HepG2 (cell line): Measurements from ENCODE around the gene TRPC3. TPM values are rescaled to one million over a fixed set of nuclear protein-coding genes. Genes with fewer than 3 reads are reported as not detected.

Source experiments
- ATAC-seq: fragments of 200-7000 bp; cut with Tn5 transposase; 3 replicates; pipeline ENCODE4 v1.9.1; 2020; ENCODE audit warnings: mild to moderate bottlenecking, moderate library complexity
- BruUV-seq: library from RNA; stranded (reverse); fragments of 400-500 nt; replicated peaks from 2 replicates; lab custom pipeline; 2021; lab: Mats Ljungman, UMichigan
- CTCF ChIA-PET: fragments of 300-600 bp; formaldehyde crosslinking; extraction: SDS; loops from one replicate; lab custom pipeline; 2021; ENCODE audit warnings: low total read pairs, inconsistent platforms, low intra/inter-chr PET ratio; lab: Yijun Ruan, JAX
- POLR2A ChIA-PET: fragments of 350-600 bp; sonication (Branson Sonifier 250); formaldehyde crosslinking; loops from one replicate; lab custom pipeline; 2020; ENCODE audit warnings: antibody characterized with exemption, inconsistent platforms; lab: Yijun Ruan, JAX
- DNase-seq: peaks from one replicate; pipeline ENCODE4 v3.0.0-alpha.2; 2015; ENCODE audit warnings: low spot score
- FAIRE-seq: peaks from 3 replicates; lab custom pipeline; 2011; peaks lifted over from hg19 to GRCh38; lab: Jason Lieb, UNC
- H2AFZ ChIP-seq: one replicate; pipeline ENCODE4 v1.6.1; 2011; ENCODE audit warnings: low read length, inconsistent platforms
- H3K27ac ChIP-seq: fragments of 300-600 bp; 3 replicates; pipeline ENCODE4 v1.8.0; 2011; ENCODE audit warnings: mixed run types, mild to moderate bottlenecking, mixed read lengths, low read length, inconsistent platforms; ENCODE audit not compliant: insufficient read depth; ENCODE audit errors: extremely low read length
- H3K27me3 ChIP-seq, 2 experiments: fragments of 200-600 bp in 1 of 2; 2 replicates in 1 of 2; 3 replicates in 1 of 2; pipeline versions ENCODE4 v1.6.0 to v1.8.0; 2011; ENCODE audit warnings: low read length in 2 of 2, mild to moderate bottlenecking in 2 of 2, moderate library complexity in 2 of 2, inconsistent platforms in 1 of 2; ENCODE audit not compliant: insufficient read depth in 2 of 2, control insufficient read depth in 1 of 2
- H3K36me3 ChIP-seq, 2 experiments: fragments of 200-600 bp in 1 of 2; replicated peaks in 1 of 2; 2 replicates in 1 of 2; 3 replicates in 1 of 2; pipeline versions ENCODE4 v1.5.1 to v1.8.0; 2011; ENCODE audit warnings: low read length in 2 of 2, inconsistent platforms in 1 of 2; ENCODE audit not compliant: insufficient read depth in 2 of 2, control insufficient read depth in 1 of 2
- H3K4me1 ChIP-seq: 2 replicates; pipeline ENCODE4 v1.5.1; 2012; ENCODE audit warnings: low read length, inconsistent platforms; ENCODE audit not compliant: insufficient read depth
- H3K4me2 ChIP-seq: 2 replicates; pipeline ENCODE4 v1.6.0; 2011; ENCODE audit warnings: low read depth, low read length, inconsistent platforms
- H3K4me3 ChIP-seq, 3 experiments: fragments of 200-600 bp in 1 of 3; sonication (generic), shearing (Covaris generic) in 1 of 3; replicated peaks in 1 of 3; 2 replicates each; pipeline ENCODE4 v1.5.1; 2011 to 2016; ENCODE audit warnings: low read length in 3 of 3, inconsistent platforms in 2 of 3, low read depth in 2 of 3, mild to moderate bottlenecking in 2 of 3, control low read depth in 1 of 3, mixed read lengths in 1 of 3; ENCODE audit not compliant: insufficient read depth in 1 of 3
- H3K79me2 ChIP-seq: one replicate; pipeline ENCODE4 v1.6.1; 2011; ENCODE audit warnings: low read length, inconsistent platforms; ENCODE audit not compliant: insufficient read depth
- H3K9ac ChIP-seq: 2 replicates; pipeline ENCODE4 v1.6.0; 2011; ENCODE audit warnings: mild to moderate bottlenecking, low read depth, low read length, inconsistent platforms; ENCODE audit not compliant: insufficient read depth
- H3K9me3 ChIP-seq: 2 replicates; pipeline ENCODE4 v1.5.1; 2012; ENCODE audit warnings: mild to moderate bottlenecking, low read length
- H4K20me1 ChIP-seq: 2 replicates; pipeline ENCODE4 v1.6.0; 2011; ENCODE audit warnings: inconsistent platforms, mild to moderate bottlenecking, low read length, moderate library complexity; ENCODE audit not compliant: insufficient read depth
- CCDC6 ChIP-seq: sonication (generic); formaldehyde crosslinking; IDR thresholded peaks from 2 replicates; pipeline ENCODE4 v1.8.1; 2022; ENCODE audit warnings: mild to moderate bottlenecking, missing genetic modification reagents, moderate library complexity
- FOSL2 ChIP-seq: sonication (generic); formaldehyde crosslinking; IDR thresholded peaks from 2 replicates; pipeline ENCODE4 v1.4.0; 2020; ENCODE audit warnings: missing genetic modification reagents
- HMG20B ChIP-seq: conservative IDR thresholded peaks from 2 replicates; pipeline ENCODE4 v1.6.1; 2016; ENCODE audit warnings: missing genetic modification reagents, missing compliant biosample characterization
- POGZ ChIP-seq: sonication (generic); formaldehyde crosslinking; IDR thresholded peaks from 2 replicates; pipeline ENCODE4 v1.4.0; 2020; ENCODE audit warnings: mild to moderate bottlenecking, missing genetic modification reagents
- RAD51 ChIP-seq: fragments of 450-650 bp; IDR thresholded peaks from 2 replicates; pipeline ENCODE4 v1.6.1; 2016; ENCODE audit warnings: borderline replicate concordance
- TCF12 ChIP-seq, 2 experiments: fragments of 450-650 bp in 1 of 2; sonication (generic) in 1 of 2; formaldehyde crosslinking in 1 of 2; IDR thresholded peaks; 2 replicates each; pipeline versions ENCODE4 v1.6.1 to v1.8.0; 2017 to 2022; ENCODE audit warnings: antibody characterized with exemption in 1 of 2, mild to moderate bottlenecking in 1 of 2, missing genetic modification reagents in 1 of 2, moderate library complexity in 1 of 2
- TCF7L2 ChIP-seq: IDR thresholded peaks from 2 replicates; pipeline ENCODE4 v1.6.1; 2011; ENCODE audit warnings: mild to moderate bottlenecking, low read depth, low read length, moderate library complexity
- ZNF780A ChIP-seq: sonication (generic); formaldehyde crosslinking; IDR thresholded peaks from 2 replicates; pipeline ENCODE4 v1.8.0; 2022; ENCODE audit warnings: mild to moderate bottlenecking, missing genetic modification reagents, moderate library complexity
- WGBS: methylation state at CpG from one replicate; pipeline ENCODE4 v1.1.6; 2017; ENCODE audit warnings: low lambda C conversion rate; 5-methylcytosine and 5-hydroxymethylcytosine counted together
- in situ Hi-C: cut with HindIII; loops from 2 replicates; pipeline ENCODE4 v1.10.0; 2017; ENCODE audit warnings: low pct_unique_long_range_greater_than_20kb; ENCODE audit not compliant: extremely low pct_ligation_motif_present
- intact Hi-C: fragments of 100-400 bp; cut with micrococcal nuclease; formaldehyde crosslinking; loops from one replicate; pipeline ENCODE4 v1.10.0; 2022; ENCODE audit not compliant: unreplicated experiment
- polyA plus RNA-seq, 8 experiments: library from polyadenylated mRNA; depleted of rRNA in 3 of 8; stranded (reverse) in 7 of 8; unstranded in 1 of 8; fragments of >200 nt; fragmentation: Illumina TruSeq in 4 of 8; extraction: Trizol in 4 of 8; gene quantifications; 2 replicates each; pipeline versions ENCODE4 v1.2.1 to v1.2.3, GENCODE V29; 2011 to 2016; ENCODE audit warnings: low read depth in 4 of 8, missing spikeins in 1 of 8, mixed read lengths in 1 of 8; ENCODE audit not compliant: insufficient read depth in 1 of 8
- total RNA-seq, 5 experiments: library from RNA; depleted of rRNA; stranded (reverse); fragments of >200 nt; fragmentation: Illumina TruSeq; extraction: Trizol; gene quantifications; 2 replicates each; pipeline ENCODE4 v1.2.3, GENCODE V29; 2016; ENCODE audit warnings: low read depth in 1 of 5
- TF ChIP-seq, protein P1 (sequence below): sonication (generic); formaldehyde crosslinking; IDR thresholded peaks from 2 replicates; pipeline ENCODE4 v1.5.0; 2020; ENCODE audit warnings: missing genetic modification reagents
- TF ChIP-seq, protein P2 (sequence below): IDR thresholded peaks from 2 replicates; pipeline ENCODE4 v1.6.1; 2016
- TF ChIP-seq, protein P3 (sequence below), 2 experiments: sonication (generic) in 1 of 2; formaldehyde crosslinking in 1 of 2; IDR thresholded peaks; 2 replicates each; pipeline versions ENCODE4 v1.4.0 to v1.6.1; 2018 to 2020; ENCODE audit warnings: missing genetic modification reagents in 2 of 2, borderline replicate concordance in 1 of 2, low read depth in 1 of 2, mild to moderate bottlenecking in 1 of 2, missing biosample characterization in 1 of 2
- TF ChIP-seq, protein P4 (sequence below): sonication (generic); formaldehyde crosslinking; IDR thresholded peaks from 2 replicates; pipeline ENCODE4 v1.5.0; 2020; ENCODE audit warnings: missing genetic modification reagents
- TF ChIP-seq, protein P5 (sequence below): IDR thresholded peaks from 2 replicates; pipeline ENCODE4 v1.4.0; 2020; ENCODE audit warnings: mild to moderate bottlenecking, missing genetic modification reagents

Gene TRPC3
- total and polyA plus RNA-seq, 2 of the 13 experiments (the other 11 are each of a cell fraction or from before 2014, with no cell fraction given), result not detected

DNA sequence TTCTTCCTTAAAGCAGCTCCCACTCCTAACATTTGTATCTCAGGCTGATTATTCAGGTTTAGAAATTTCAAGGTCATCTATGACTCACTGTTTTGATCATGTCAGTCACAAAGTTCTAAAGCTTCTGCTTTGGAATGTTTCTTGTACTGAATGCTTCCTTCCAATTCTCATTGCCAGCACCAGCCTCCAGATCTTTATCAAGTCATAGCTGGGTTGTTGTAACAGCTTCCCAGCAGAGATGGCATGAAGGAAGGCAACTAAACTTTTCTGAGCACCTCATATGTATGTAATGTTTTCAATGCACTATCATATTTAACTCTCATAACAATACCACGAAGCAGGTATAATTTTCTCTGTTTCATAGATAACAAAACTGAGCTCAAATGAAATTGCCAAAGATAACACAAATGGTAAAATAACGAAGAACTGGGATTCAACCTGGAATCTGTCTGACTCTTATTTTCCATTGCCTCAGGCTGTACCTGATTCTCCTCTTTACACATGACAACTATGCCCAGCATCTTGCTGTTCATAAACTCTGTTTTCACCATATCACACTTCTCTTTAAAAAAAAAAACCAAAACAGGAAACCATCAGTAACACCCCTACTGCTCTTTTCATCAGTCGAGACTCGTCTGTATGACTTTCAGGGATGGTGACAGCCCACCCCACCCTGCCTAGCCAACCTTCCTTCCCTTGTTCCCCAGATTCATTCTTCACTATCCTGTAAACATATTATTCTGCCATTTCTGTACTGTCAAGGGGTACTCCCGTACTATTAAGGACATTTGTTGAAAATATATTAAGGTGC lies 13.4 kb downstream of the TRPC3 start:
- H3K4me1 ChIP-seq, result no peaks in the 10 kb centered on the region
- ATAC-seq (no peak), FAIRE-seq (no peak), DNase-seq (peak; percentile 12)
- H3K4me2 ChIP-seq, result no peak overlapping the region
- no peak overlapping the region for H3K9ac ChIP-seq
- ChIA-PET CTCF (no interaction called here), POLR2A (no interaction called here)
- H3K36me3 ChIP-seq, result no peaks in the 10 kb centered on the region
- intact Hi-C loops, result no loop called here
- H4K20me1 ChIP-seq, result no peaks in the 10 kb centered on the region
- H3K9me3 ChIP-seq, result no peaks in the 10 kb centered on the region
- WGBS, result 2% methylated on average over 5 of the region's 5 CpGs
- no TSS peak for BruUV-seq
- H3K79me2 ChIP-seq, result no peaks in the 10 kb centered on the region
- no peaks in the 10 kb centered on the region; a peak in 1 of 5 replicates for H3K27me3 ChIP-seq
- in situ Hi-C loops, result no loop called here
- H2AFZ ChIP-seq, result no peak overlapping the region
- no peak overlapping the region for H3K4me3 ChIP-seq
- H3K27ac ChIP-seq, result no peak overlapping the region
- TF ChIP-seq, protein P1, sequence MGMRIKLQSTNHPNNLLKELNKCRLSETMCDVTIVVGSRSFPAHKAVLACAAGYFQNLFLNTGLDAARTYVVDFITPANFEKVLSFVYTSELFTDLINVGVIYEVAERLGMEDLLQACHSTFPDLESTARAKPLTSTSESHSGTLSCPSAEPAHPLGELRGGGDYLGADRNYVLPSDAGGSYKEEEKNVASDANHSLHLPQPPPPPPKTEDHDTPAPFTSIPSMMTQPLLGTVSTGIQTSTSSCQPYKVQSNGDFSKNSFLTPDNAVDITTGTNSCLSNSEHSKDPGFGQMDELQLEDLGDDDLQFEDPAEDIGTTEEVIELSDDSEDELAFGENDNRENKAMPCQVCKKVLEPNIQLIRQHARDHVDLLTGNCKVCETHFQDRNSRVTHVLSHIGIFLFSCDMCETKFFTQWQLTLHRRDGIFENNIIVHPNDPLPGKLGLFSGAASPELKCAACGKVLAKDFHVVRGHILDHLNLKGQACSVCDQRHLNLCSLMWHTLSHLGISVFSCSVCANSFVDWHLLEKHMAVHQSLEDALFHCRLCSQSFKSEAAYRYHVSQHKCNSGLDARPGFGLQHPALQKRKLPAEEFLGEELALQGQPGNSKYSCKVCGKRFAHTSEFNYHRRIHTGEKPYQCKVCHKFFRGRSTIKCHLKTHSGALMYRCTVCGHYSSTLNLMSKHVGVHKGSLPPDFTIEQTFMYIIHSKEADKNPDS, result no peak
- no peak for TF ChIP-seq HMG20B
- TF ChIP-seq POGZ (CRISPR knock-in tag), result no peak
- TF ChIP-seq, protein P2, sequence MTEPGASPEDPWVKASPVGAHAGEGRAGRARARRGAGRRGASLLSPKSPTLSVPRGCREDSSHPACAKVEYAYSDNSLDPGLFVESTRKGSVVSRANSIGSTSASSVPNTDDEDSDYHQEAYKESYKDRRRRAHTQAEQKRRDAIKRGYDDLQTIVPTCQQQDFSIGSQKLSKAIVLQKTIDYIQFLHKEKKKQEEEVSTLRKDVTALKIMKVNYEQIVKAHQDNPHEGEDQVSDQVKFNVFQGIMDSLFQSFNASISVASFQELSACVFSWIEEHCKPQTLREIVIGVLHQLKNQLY (CRISPR knock-in tag), result no peak
- no peak for TF ChIP-seq TCF12 (IDR thresholded peaks at IDR 0.05)
- no peak for TF ChIP-seq TCF12 (CRISPR knock-in tag; IDR thresholded peaks at IDR 0.05)
- no peak for TF ChIP-seq ZNF780A (CRISPR knock-in tag)
- TF ChIP-seq RAD51, result no peak
- TF ChIP-seq, protein P3, sequence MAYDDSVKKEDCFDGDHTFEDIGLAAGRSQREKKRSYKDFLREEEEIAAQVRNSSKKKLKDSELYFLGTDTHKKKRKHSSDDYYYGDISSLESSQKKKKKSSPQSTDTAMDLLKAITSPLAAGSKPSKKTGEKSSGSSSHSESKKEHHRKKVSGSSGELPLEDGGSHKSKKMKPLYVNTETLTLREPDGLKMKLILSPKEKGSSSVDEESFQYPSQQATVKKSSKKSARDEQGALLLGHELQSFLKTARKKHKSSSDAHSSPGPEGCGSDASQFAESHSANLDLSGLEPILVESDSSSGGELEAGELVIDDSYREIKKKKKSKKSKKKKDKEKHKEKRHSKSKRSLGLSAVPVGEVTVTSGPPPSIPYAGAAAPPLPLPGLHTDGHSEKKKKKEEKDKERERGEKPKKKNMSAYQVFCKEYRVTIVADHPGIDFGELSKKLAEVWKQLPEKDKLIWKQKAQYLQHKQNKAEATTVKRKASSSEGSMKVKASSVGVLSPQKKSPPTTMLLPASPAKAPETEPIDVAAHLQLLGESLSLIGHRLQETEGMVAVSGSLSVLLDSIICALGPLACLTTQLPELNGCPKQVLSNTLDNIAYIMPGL (CRISPR knock-in tag; IDR thresholded peaks at IDR 0.05; ENCODE audit: borderline replicate concordance in 1 of 2, low read depth in 1 of 2), result no peak
- no peak for TF ChIP-seq TCF7L2
- TF ChIP-seq, protein P4, sequence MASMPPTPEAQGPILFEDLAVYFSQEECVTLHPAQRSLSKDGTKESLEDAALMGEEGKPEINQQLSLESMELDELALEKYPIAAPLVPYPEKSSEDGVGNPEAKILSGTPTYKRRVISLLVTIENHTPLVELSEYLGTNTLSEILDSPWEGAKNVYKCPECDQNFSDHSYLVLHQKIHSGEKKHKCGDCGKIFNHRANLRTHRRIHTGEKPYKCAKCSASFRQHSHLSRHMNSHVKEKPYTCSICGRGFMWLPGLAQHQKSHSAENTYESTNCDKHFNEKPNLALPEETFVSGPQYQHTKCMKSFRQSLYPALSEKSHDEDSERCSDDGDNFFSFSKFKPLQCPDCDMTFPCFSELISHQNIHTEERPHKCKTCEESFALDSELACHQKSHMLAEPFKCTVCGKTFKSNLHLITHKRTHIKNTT (CRISPR knock-in tag), result no peak
- TF ChIP-seq, protein P5, sequence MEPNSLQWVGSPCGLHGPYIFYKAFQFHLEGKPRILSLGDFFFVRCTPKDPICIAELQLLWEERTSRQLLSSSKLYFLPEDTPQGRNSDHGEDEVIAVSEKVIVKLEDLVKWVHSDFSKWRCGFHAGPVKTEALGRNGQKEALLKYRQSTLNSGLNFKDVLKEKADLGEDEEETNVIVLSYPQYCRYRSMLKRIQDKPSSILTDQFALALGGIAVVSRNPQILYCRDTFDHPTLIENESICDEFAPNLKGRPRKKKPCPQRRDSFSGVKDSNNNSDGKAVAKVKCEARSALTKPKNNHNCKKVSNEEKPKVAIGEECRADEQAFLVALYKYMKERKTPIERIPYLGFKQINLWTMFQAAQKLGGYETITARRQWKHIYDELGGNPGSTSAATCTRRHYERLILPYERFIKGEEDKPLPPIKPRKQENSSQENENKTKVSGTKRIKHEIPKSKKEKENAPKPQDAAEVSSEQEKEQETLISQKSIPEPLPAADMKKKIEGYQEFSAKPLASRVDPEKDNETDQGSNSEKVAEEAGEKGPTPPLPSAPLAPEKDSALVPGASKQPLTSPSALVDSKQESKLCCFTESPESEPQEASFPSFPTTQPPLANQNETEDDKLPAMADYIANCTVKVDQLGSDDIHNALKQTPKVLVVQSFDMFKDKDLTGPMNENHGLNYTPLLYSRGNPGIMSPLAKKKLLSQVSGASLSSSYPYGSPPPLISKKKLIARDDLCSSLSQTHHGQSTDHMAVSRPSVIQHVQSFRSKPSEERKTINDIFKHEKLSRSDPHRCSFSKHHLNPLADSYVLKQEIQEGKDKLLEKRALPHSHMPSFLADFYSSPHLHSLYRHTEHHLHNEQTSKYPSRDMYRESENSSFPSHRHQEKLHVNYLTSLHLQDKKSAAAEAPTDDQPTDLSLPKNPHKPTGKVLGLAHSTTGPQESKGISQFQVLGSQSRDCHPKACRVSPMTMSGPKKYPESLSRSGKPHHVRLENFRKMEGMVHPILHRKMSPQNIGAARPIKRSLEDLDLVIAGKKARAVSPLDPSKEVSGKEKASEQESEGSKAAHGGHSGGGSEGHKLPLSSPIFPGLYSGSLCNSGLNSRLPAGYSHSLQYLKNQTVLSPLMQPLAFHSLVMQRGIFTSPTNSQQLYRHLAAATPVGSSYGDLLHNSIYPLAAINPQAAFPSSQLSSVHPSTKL, result peak; percentile 20; the same call in 1 of the 2 replicates
- TF ChIP-seq FOSL2 (CRISPR knock-in tag), result 0 out of 2 replicates have a peak, but pooled peaks have one; percentile 21
- TF ChIP-seq CCDC6 (CRISPR knock-in tag), result no peak
